K562 (cell line): ENCODE results near the gene ZNF213. TPM values are rescaled to one million over a fixed set of nuclear protein-coding genes. Genes with fewer than 3 reads are reported as not detected.

Source experiments
- C11orf30 ChIP-seq: fragments of 450-650 bp; IDR thresholded peaks from 2 replicates; pipeline ENCODE4 v1.6.1; 2016; ENCODE audit warnings: low read depth, mild to moderate bottlenecking
- CBX5 ChIP-seq: IDR thresholded peaks from 2 replicates; pipeline ENCODE4 v1.6.1; 2014; ENCODE audit warnings: low read depth, borderline replicate concordance
- CCNT2 ChIP-seq: IDR thresholded peaks from 2 replicates; pipeline ENCODE4 v1.6.1; 2011; ENCODE audit warnings: borderline replicate concordance, low read depth, mild to moderate bottlenecking, moderate library complexity, mixed read lengths, low read length; ENCODE audit not compliant: insufficient read length; ENCODE audit errors: extremely low read depth
- CHD4 ChIP-seq: fragments of 200-600 bp; sonication (generic); IDR thresholded peaks from 3 replicates; pipeline ENCODE4 v1.6.1; 2012; ENCODE audit warnings: low read depth, mild to moderate bottlenecking, mixed read lengths, low read length, inconsistent platforms; ENCODE audit not compliant: insufficient read depth, insufficient replicate concordance, poor library complexity, severe bottlenecking
- ESRRB ChIP-seq: fragments of 250-450 bp; sonication (Bioruptor Pico); IDR thresholded peaks from 2 replicates; pipeline ENCODE4 v1.5.0; 2020; ENCODE audit warnings: mild to moderate bottlenecking, moderate library complexity, borderline replicate concordance
- GABPB1 ChIP-seq: sonication (generic); formaldehyde crosslinking; IDR thresholded peaks from 2 replicates; pipeline ENCODE4 v1.8.0; 2022; ENCODE audit warnings: mild to moderate bottlenecking, missing genetic modification reagents
- GTF2F1 ChIP-seq: IDR thresholded peaks from 2 replicates; pipeline ENCODE4 v1.6.1; 2011; ENCODE audit warnings: low read depth, low read length, improper control_type of control experiment
- HMGN3 ChIP-seq: IDR thresholded peaks from 2 replicates; pipeline ENCODE4 v1.6.1; 2011; ENCODE audit warnings: borderline replicate concordance, low read depth, mild to moderate bottlenecking, mixed read lengths, low read length; ENCODE audit not compliant: insufficient read length; ENCODE audit errors: extremely low read depth
- HNRNPUL1 ChIP-seq: fragments of 200-400 bp; formaldehyde crosslinking; IDR thresholded peaks from 2 replicates; pipeline ENCODE4 v1.6.1; 2017; ENCODE audit warnings: low read length
- ILK ChIP-seq: fragments of 450-650 bp; IDR thresholded peaks from 2 replicates; pipeline ENCODE4 v1.6.1; 2016; ENCODE audit warnings: missing genetic modification characterization, low read depth, mild to moderate bottlenecking, missing compliant biosample characterization, moderate library complexity, borderline replicate concordance
- KAT2B ChIP-seq: IDR thresholded peaks from one replicate; pipeline ENCODE4 v1.6.1; 2012; ENCODE audit warnings: low read depth, mild to moderate bottlenecking, control low read depth, inconsistent platforms, low read length, moderate library complexity
- PBX2 ChIP-seq, 2 experiments: IDR thresholded peaks in 1 of 2; conservative IDR thresholded peaks in 1 of 2; 2 replicates each; pipeline ENCODE4 v1.6.1; 2016; ENCODE audit warnings: low read depth in 2 of 2, mild to moderate bottlenecking in 1 of 2, missing compliant biosample characterization in 1 of 2, missing genetic modification characterization in 1 of 2, moderate library complexity in 1 of 2
- PCBP2 ChIP-seq: fragments of 200-400 bp; formaldehyde crosslinking; IDR thresholded peaks from 2 replicates; pipeline ENCODE4 v1.6.1; 2018; ENCODE audit warnings: low read length, low read depth, mild to moderate bottlenecking, moderate library complexity; ENCODE audit not compliant: poor library complexity, severe bottlenecking
- ZNF184 ChIP-seq: sonication (generic); formaldehyde crosslinking; IDR thresholded peaks from 2 replicates; pipeline ENCODE4 v1.5.0; 2020; ENCODE audit warnings: missing genetic modification reagents
- ZNF263 ChIP-seq: sonication (generic); formaldehyde crosslinking; IDR thresholded peaks from 2 replicates; pipeline ENCODE4 v1.8.0; 2022; ENCODE audit warnings: mild to moderate bottlenecking, missing genetic modification reagents, borderline replicate concordance
- ZNF398 ChIP-seq: fragments of 250-450 bp; sonication (Bioruptor Pico); IDR thresholded peaks from 2 replicates; pipeline ENCODE4 v1.8.0; 2021; ENCODE audit warnings: moderate library complexity, mild to moderate bottlenecking, inconsistent platforms
- ZNF695 ChIP-seq: fragments of 450-650 bp; formaldehyde crosslinking; IDR thresholded peaks from 2 replicates; pipeline ENCODE4 v1.4.0; 2020; ENCODE audit warnings: mild to moderate bottlenecking, moderate library complexity
- polyA plus RNA-seq, 8 experiments: library from polyadenylated mRNA; depleted of rRNA in 4 of 8; stranded (reverse) in 5 of 8; unstranded in 3 of 8; fragments of >200 nt; fragmentation: Nextera tagmentation in 2 of 8; fragmentation: Illumina TruSeq in 1 of 8; extraction: Ambion mirVana in 2 of 8; extraction: Trizol in 1 of 8; gene quantifications; 2 replicates each; pipeline versions ENCODE4 v1.2.1 to v1.2.3, GENCODE V29; 2011 to 2014; ENCODE audit warnings: inconsistent platforms in 1 of 8, missing spikeins in 1 of 8
- total RNA-seq, 7 experiments: library from RNA; depleted of rRNA in 6 of 7; stranded (reverse); fragments of >200 nt in 6 of 7; fragmentation: Illumina TruSeq in 2 of 7; extraction: Trizol in 2 of 7; gene quantifications; 2 replicates each; pipeline versions ENCODE4 v1.2.1 to v1.2.3, GENCODE V29; 2011 to 2021; ENCODE audit warnings: low replicate concordance in 1 of 7
- TF ChIP-seq, protein P1 (sequence below): fragments of 450-650 bp; IDR thresholded peaks from 2 replicates; pipeline ENCODE4 v1.6.1; 2017; ENCODE audit warnings: antibody characterized with exemption

The ZNF213 gene
- total and polyA plus RNA-seq, 9 of the 15 experiments (the other 6 are each of a cell fraction or from before 2014, with no cell fraction given): 0.49 to 10.0 (median 1.8) TPM

GRCh38 chr16:3182608-3183444, 48.0 kb downstream of the ZNF213 start (continued):
- no peak for TF ChIP-seq CCNT2
- no peak for TF ChIP-seq ILK (tag)
- TF ChIP-seq ZNF263: 0 out of 2 replicates have a peak, but pooled peaks have one; percentile 38
- no peak for TF ChIP-seq KAT2B
- TF ChIP-seq GABPB1 (CRISPR knock-in tag): 0 out of 2 replicates have a peak, but pooled peaks have one; percentile 9
- TF ChIP-seq C11orf30: no peak
- no peak; the same call in 1 of the 2 replicates for TF ChIP-seq GTF2F1
- TF ChIP-seq PCBP2: no peak
- no peak for TF ChIP-seq HMGN3
- no peak for TF ChIP-seq PBX2 (CRISPR knock-in tag; IDR thresholded peaks at IDR 0.05; ENCODE audit: low read depth)
- no peak for TF ChIP-seq PBX2 (tag; conservative IDR thresholded peaks at IDR 0.05; ENCODE audit: low read depth)
- no peak for TF ChIP-seq ZNF695
- no peak for TF ChIP-seq HNRNPUL1
- TF ChIP-seq ZNF184 (CRISPR knock-in tag): no peak
- TF ChIP-seq ESRRB (CRISPR knock-in tag): no peak
- TF ChIP-seq ZNF398 (CRISPR knock-in tag): no peak
- TF ChIP-seq, protein P1, sequence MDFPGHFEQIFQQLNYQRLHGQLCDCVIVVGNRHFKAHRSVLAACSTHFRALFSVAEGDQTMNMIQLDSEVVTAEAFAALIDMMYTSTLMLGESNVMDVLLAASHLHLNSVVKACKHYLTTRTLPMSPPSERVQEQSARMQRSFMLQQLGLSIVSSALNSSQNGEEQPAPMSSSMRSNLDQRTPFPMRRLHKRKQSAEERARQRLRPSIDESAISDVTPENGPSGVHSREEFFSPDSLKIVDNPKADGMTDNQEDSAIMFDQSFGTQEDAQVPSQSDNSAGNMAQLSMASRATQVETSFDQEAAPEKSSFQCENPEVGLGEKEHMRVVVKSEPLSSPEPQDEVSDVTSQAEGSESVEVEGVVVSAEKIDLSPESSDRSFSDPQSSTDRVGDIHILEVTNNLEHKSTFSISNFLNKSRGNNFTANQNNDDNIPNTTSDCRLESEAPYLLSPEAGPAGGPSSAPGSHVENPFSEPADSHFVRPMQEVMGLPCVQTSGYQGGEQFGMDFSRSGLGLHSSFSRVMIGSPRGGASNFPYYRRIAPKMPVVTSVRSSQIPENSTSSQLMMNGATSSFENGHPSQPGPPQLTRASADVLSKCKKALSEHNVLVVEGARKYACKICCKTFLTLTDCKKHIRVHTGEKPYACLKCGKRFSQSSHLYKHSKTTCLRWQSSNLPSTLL: 0 out of 2 replicates have a peak, but pooled peaks have one; percentile 53
- no peak for TF ChIP-seq CHD4
- no peak for TF ChIP-seq CBX5
